ENCODE data around the gene JARID2. TPM values are rescaled to one million over a fixed set of nuclear protein-coding genes. Genes with fewer than 3 reads are reported as not detected.

JARID2 gene
- polyA plus RNA-seq, 1 donor from 2014 or later = 25.5 TPM

- H3K36me3 ChIP-seq (ENCODE audit: insufficient read depth, low read length) = no peaks in the 10 kb centered on the region
- no peak overlapping the region for H3K4me2 ChIP-seq (ENCODE audit: low read length)
- no peaks in the 10 kb centered on the region for H3K9me3 ChIP-seq (ENCODE audit: low read length)
- TF ChIP-seq MXI1 (conservative IDR thresholded peaks at IDR 0.05; ENCODE audit: poor library complexity, severe bottlenecking) (no peak), EZH2 (IDR thresholded peaks at IDR 0.05; ENCODE audit: borderline replicate concordance, insufficient read depth, low read length, poor library complexity, severe bottlenecking) (no peak)
- no peaks in the 10 kb centered on the region for H3K27me3 ChIP-seq (ENCODE audit: insufficient read depth, low read depth, low read length)
- H4K20me1 ChIP-seq (ENCODE audit: insufficient read depth) = no peaks in the 10 kb centered on the region
- no peaks in the 10 kb centered on the region for H3F3A ChIP-seq (ENCODE audit: insufficient read depth, low read length, poor library complexity, severe bottlenecking)
- no peak overlapping the region for H3K9ac ChIP-seq (ENCODE audit: low read length)
- H3K4me3 ChIP-seq (ENCODE audit: low read length) = no peak overlapping the region
- no peak overlapping the region for H3K27ac ChIP-seq (ENCODE audit: low read length)
- H3K9me2 ChIP-seq (ENCODE audit: insufficient read depth, low read length) = no peaks in the 10 kb centered on the region
- no peaks in the 10 kb centered on the region for H3K79me2 ChIP-seq (replicated peaks; ENCODE audit: insufficient read depth, low read length)
- H2AFZ ChIP-seq (ENCODE audit: low read depth, low read length) = no peak overlapping the region
Measured at GRCh38 chr6:15500901-15501825, 255.3 kb downstream of the JARID2 start.

- Histone ChIP-seq H3K36me3 (ENCODE audit: insufficient read depth, low read length) (no peaks in the 10 kb centered on the region), H3F3A (ENCODE audit: insufficient read depth, low read length, poor library complexity, severe bottlenecking) (no peaks in the 10 kb centered on the region), H4K20me1 (ENCODE audit: insufficient read depth) (no peaks in the 10 kb centered on the region), H3K27me3 (ENCODE audit: insufficient read depth, low read depth, low read length) (no peaks in the 10 kb centered on the region), H3K4me2 (ENCODE audit: low read length) (no peak overlapping the region), H2AFZ (ENCODE audit: low read depth, low read length) (no peak overlapping the region), H3K79me2 (replicated peaks; ENCODE audit: insufficient read depth, low read length) (no peaks in the 10 kb centered on the region), H3K9me3 (ENCODE audit: low read length) (no peaks in the 10 kb centered on the region), H3K9me2 (ENCODE audit: insufficient read depth, low read length) (no peaks in the 10 kb centered on the region), H3K9ac (ENCODE audit: low read length) (no peak overlapping the region), H3K27ac (ENCODE audit: low read length) (no peak overlapping the region), H3K4me3 (ENCODE audit: low read length) (no peak overlapping the region)
- TF ChIP-seq TAF1 (IDR thresholded peaks at IDR 0.05; ENCODE audit: low read depth) (no peak), CTCF (IDR thresholded peaks at IDR 0.05; ENCODE audit: poor library complexity, severe bottlenecking) (no peak), SMC3 (conservative IDR thresholded peaks at IDR 0.05; ENCODE audit: poor library complexity) (no peak), REST (IDR thresholded peaks at IDR 0.05; ENCODE audit: borderline replicate concordance) (no peak), MXI1 (conservative IDR thresholded peaks at IDR 0.05; ENCODE audit: poor library complexity, severe bottlenecking) (no peak), EZH2 (IDR thresholded peaks at IDR 0.05; ENCODE audit: borderline replicate concordance, insufficient read depth, low read length, poor library complexity, severe bottlenecking) (no peak), POLR2AphosphoS5 (IDR thresholded peaks at IDR 0.05) (no peak)
Measured at GRCh38 chr6:15501826-15502445, 256.1 kb downstream of the JARID2 start.
